K562 (cell line): ENCODE data around the gene DCTN2. TPM values are rescaled to one million over a fixed set of nuclear protein-coding genes. Genes with fewer than 3 reads are reported as not detected.

Experiments
- ATF7 ChIP-seq: fragments of 450-650 bp; IDR thresholded peaks from 2 replicates; pipeline ENCODE4 v1.7.1; 2014; ENCODE audit warnings: mild to moderate bottlenecking, moderate library complexity
- BRD9 ChIP-seq: fragments of 450-650 bp; IDR thresholded peaks from 2 replicates; pipeline ENCODE4 v1.6.1; 2018; ENCODE audit warnings: low read depth; ENCODE audit not compliant: partially characterized antibody
- CBFA2T3 ChIP-seq: fragments of 450-650 bp; IDR thresholded peaks from 2 replicates; pipeline ENCODE4 v1.6.1; 2017
- CHCHD3 ChIP-seq: fragments of 250-450 bp; sonication (Bioruptor Pico); IDR thresholded peaks from 2 replicates; pipeline ENCODE4 v2.1.2; 2022; ENCODE audit warnings: mild to moderate bottlenecking
- DIDO1 ChIP-seq: fragments of 450-650 bp; IDR thresholded peaks from 2 replicates; pipeline ENCODE4 v1.6.1; 2016; ENCODE audit warnings: low read depth, missing biosample characterization, missing genetic modification characterization
- EP300 ChIP-seq: IDR thresholded peaks from 2 replicates; pipeline ENCODE4 v1.6.1; 2012; ENCODE audit warnings: low read length, improper control_type of control experiment
- KDM4B ChIP-seq, 2 experiments: fragments of 450-650 bp in 1 of 2; sonication (generic) in 1 of 2; IDR thresholded peaks; 2 replicates each; pipeline ENCODE4 v1.6.1; 2016 to 2017; ENCODE audit warnings: borderline replicate concordance in 2 of 2, antibody characterized with exemption in 1 of 2, low read depth in 1 of 2, mild to moderate bottlenecking in 1 of 2
- LCOR ChIP-seq: sonication (generic); formaldehyde crosslinking; IDR thresholded peaks from 2 replicates; pipeline ENCODE4 v1.8.0; 2022; ENCODE audit warnings: mild to moderate bottlenecking, missing genetic modification reagents
- MCM2 ChIP-seq: fragments of 450-650 bp; IDR thresholded peaks from 2 replicates; pipeline ENCODE4 v1.6.1; 2017; ENCODE audit warnings: low read depth, mild to moderate bottlenecking
- MXD1 ChIP-seq: fragments of 250-450 bp; sonication (Bioruptor Pico); IDR thresholded peaks from 2 replicates; pipeline ENCODE4 v1.8.0; 2021; ENCODE audit warnings: borderline replicate concordance, mild to moderate bottlenecking, moderate library complexity; ENCODE audit not compliant: poor library complexity, severe bottlenecking
- NONO ChIP-seq, 2 experiments: fragments of 200-400 bp in 1 of 2; fragments of 450-650 bp in 1 of 2; formaldehyde crosslinking in 1 of 2; IDR thresholded peaks; 2 replicates each; pipeline ENCODE4 v1.6.1; 2017; ENCODE audit warnings: low read depth in 2 of 2, mild to moderate bottlenecking in 2 of 2, moderate library complexity in 2 of 2, low read length in 1 of 2
- PATZ1 ChIP-seq: fragments of 250-450 bp; sonication (Bioruptor Pico); IDR thresholded peaks from 2 replicates; pipeline ENCODE4 v1.5.0; 2020; ENCODE audit warnings: mild to moderate bottlenecking, borderline replicate concordance
- PHF21A ChIP-seq: fragments of 450-650 bp; IDR thresholded peaks from 2 replicates; pipeline ENCODE4 v1.6.1; 2017; ENCODE audit warnings: low read depth, borderline replicate concordance
- POLR2B ChIP-seq: fragments of 450-650 bp; IDR thresholded peaks from 2 replicates; pipeline ENCODE4 v1.6.1; 2018; ENCODE audit warnings: low read depth; ENCODE audit not compliant: partially characterized antibody
- SRSF9 ChIP-seq: fragments of 200-400 bp; formaldehyde crosslinking; IDR thresholded peaks from 2 replicates; pipeline ENCODE4 v1.6.1; 2017; ENCODE audit warnings: low read depth, low read length, borderline replicate concordance
- ZFX ChIP-seq: sonication (generic); formaldehyde crosslinking; IDR thresholded peaks from 2 replicates; pipeline ENCODE4 v1.8.0; 2022; ENCODE audit warnings: mild to moderate bottlenecking, missing genetic modification reagents, moderate library complexity
- ZNF263 ChIP-seq: sonication (generic); formaldehyde crosslinking; IDR thresholded peaks from 2 replicates; pipeline ENCODE4 v1.8.0; 2022; ENCODE audit warnings: mild to moderate bottlenecking, missing genetic modification reagents, borderline replicate concordance
- ZNF589 ChIP-seq: fragments of 200-800 bp; sonication (Bioruptor generic); IDR thresholded peaks from 2 replicates; pipeline ENCODE4 v1.6.1; 2016; ENCODE audit warnings: low read depth, missing genetic modification characterization, missing compliant biosample characterization
- ZNF780A ChIP-seq: fragments of 250-450 bp; sonication (Bioruptor Pico); IDR thresholded peaks from 2 replicates; pipeline ENCODE4 v1.5.0; 2021; ENCODE audit warnings: mild to moderate bottlenecking
- polyA plus RNA-seq, 8 experiments: library from polyadenylated mRNA; depleted of rRNA in 4 of 8; stranded (reverse) in 5 of 8; unstranded in 3 of 8; fragments of >200 nt; fragmentation: Nextera tagmentation in 2 of 8; fragmentation: Illumina TruSeq in 1 of 8; extraction: Ambion mirVana in 2 of 8; extraction: Trizol in 1 of 8; gene quantifications; 2 replicates each; pipeline versions ENCODE4 v1.2.1 to v1.2.3, GENCODE V29; 2011 to 2014; ENCODE audit warnings: inconsistent platforms in 1 of 8, missing spikeins in 1 of 8
- total RNA-seq, 7 experiments: library from RNA; depleted of rRNA in 6 of 7; stranded (reverse); fragments of >200 nt in 6 of 7; fragmentation: Illumina TruSeq in 2 of 7; extraction: Trizol in 2 of 7; gene quantifications; 2 replicates each; pipeline versions ENCODE4 v1.2.1 to v1.2.3, GENCODE V29; 2011 to 2021; ENCODE audit warnings: low replicate concordance in 1 of 7
- TF ChIP-seq, protein P1 (sequence below): fragments of 250-450 bp; sonication (Bioruptor Pico); IDR thresholded peaks from 2 replicates; pipeline ENCODE4 v1.8.0; 2021; ENCODE audit warnings: moderate library complexity, mild to moderate bottlenecking, inconsistent platforms
- TF ChIP-seq, protein P2 (sequence below), 2 experiments: fragments of 450-650 bp; IDR thresholded peaks; 2 replicates each; pipeline ENCODE4 v1.6.1; 2016
- TF ChIP-seq, protein P3 (sequence below): fragments of 450-650 bp; formaldehyde crosslinking; IDR thresholded peaks from 2 replicates; pipeline ENCODE4 v1.4.0; 2022; ENCODE audit warnings: missing genetic modification characterization

Gene DCTN2
- total and polyA plus RNA-seq, 9 of the 15 experiments (the other 6 are each of a cell fraction or from before 2014, with no cell fraction given): 43.6 to 270 (median 125) TPM

DNA sequence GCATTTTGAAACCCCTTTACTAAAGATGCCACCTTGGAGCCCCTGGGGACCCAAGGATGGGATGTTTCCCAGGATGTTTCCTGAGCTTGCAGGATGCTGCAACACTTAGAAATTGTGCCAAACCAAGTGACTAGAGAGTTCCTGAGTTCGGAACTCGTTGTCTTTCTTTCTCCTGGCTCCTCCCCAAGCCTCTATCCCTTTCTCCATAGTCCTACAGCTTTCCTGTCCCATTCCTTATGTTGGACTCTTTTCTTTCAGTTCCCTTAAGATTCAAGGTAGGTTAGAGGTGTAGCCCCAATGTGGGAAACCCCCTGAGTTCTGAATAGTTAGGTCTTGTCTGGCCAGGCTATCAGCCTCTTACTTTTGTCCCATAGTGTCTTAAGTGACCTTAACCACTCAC lies 1.5 kb upstream of the DCTN2 start (continued):
- no peak for TF ChIP-seq SRSF9
- TF ChIP-seq MCM2: no peak
- TF ChIP-seq CHCHD3 (CRISPR knock-in tag): no peak
- TF ChIP-seq, protein P1, sequence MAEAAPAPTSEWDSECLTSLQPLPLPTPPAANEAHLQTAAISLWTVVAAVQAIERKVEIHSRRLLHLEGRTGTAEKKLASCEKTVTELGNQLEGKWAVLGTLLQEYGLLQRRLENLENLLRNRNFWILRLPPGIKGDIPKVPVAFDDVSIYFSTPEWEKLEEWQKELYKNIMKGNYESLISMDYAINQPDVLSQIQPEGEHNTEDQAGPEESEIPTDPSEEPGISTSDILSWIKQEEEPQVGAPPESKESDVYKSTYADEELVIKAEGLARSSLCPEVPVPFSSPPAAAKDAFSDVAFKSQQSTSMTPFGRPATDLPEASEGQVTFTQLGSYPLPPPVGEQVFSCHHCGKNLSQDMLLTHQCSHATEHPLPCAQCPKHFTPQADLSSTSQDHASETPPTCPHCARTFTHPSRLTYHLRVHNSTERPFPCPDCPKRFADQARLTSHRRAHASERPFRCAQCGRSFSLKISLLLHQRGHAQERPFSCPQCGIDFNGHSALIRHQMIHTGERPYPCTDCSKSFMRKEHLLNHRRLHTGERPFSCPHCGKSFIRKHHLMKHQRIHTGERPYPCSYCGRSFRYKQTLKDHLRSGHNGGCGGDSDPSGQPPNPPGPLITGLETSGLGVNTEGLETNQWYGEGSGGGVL (CRISPR knock-in tag): no peak
- TF ChIP-seq DIDO1: no peak
- TF ChIP-seq, protein P2, sequence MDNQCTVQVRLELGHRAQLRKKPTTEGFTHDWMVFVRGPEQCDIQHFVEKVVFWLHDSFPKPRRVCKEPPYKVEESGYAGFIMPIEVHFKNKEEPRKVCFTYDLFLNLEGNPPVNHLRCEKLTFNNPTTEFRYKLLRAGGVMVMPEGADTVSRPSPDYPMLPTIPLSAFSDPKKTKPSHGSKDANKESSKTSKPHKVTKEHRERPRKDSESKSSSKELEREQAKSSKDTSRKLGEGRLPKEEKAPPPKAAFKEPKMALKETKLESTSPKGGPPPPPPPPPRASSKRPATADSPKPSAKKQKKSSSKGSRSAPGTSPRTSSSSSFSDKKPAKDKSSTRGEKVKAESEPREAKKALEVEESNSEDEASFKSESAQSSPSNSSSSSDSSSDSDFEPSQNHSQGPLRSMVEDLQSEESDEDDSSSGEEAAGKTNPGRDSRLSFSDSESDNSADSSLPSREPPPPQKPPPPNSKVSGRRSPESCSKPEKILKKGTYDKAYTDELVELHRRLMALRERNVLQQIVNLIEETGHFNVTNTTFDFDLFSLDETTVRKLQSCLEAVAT (IDR thresholded peaks at IDR 0.05): no peak
- no peak for TF ChIP-seq LCOR (CRISPR knock-in tag)
- TF ChIP-seq ZNF263 (CRISPR knock-in tag): no peak
- TF ChIP-seq ZNF780A (CRISPR knock-in tag): no peak
- TF ChIP-seq, protein P3, sequence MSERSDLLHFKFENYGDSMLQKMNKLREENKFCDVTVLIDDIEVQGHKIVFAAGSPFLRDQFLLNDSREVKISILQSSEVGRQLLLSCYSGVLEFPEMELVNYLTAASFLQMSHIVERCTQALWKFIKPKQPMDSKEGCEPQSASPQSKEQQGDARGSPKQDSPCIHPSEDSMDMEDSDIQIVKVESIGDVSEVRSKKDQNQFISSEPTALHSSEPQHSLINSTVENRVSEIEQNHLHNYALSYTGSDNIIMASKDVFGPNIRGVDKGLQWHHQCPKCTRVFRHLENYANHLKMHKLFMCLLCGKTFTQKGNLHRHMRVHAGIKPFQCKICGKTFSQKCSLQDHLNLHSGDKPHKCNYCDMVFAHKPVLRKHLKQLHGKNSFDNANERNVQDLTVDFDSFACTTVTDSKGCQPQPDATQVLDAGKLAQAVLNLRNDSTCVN: no peak
- peak; percentile 70; the same call in 1 of the 2 replicates for TF ChIP-seq ATF7
- no peak for TF ChIP-seq NONO (IDR thresholded peaks at IDR 0.05; ENCODE audit: low read depth in 2 of 2, low read length in 1 of 2)
- no peak for TF ChIP-seq PHF21A
- peak; percentile 54; the same call in 1 of the 2 replicates for TF ChIP-seq ZNF589 (CRISPR knock-in tag)
- no peak for TF ChIP-seq KDM4B (IDR thresholded peaks at IDR 0.05; ENCODE audit: borderline replicate concordance in 2 of 2, low read depth in 1 of 2)
- no peak for TF ChIP-seq MXD1 (CRISPR knock-in tag)
- TF ChIP-seq POLR2B: no peak
- no peak for TF ChIP-seq ZFX (CRISPR knock-in tag)
- TF ChIP-seq CBFA2T3: no peak
- no peak for TF ChIP-seq BRD9
- TF ChIP-seq EP300: peak; percentile 70
- TF ChIP-seq PATZ1: no peak
